GM12801 (cell line): ENCODE results near the gene FAM53B.

ENCODE experiments used
- TF ChIP-seq, protein P1 (sequence below): IDR thresholded peaks from one replicate; pipeline ENCODE4 v1.5.1; 2011; ENCODE audit warnings: control low read depth; ENCODE audit not compliant: insufficient read length; ENCODE audit errors: extremely low read depth

The FAM53B gene

DNA sequence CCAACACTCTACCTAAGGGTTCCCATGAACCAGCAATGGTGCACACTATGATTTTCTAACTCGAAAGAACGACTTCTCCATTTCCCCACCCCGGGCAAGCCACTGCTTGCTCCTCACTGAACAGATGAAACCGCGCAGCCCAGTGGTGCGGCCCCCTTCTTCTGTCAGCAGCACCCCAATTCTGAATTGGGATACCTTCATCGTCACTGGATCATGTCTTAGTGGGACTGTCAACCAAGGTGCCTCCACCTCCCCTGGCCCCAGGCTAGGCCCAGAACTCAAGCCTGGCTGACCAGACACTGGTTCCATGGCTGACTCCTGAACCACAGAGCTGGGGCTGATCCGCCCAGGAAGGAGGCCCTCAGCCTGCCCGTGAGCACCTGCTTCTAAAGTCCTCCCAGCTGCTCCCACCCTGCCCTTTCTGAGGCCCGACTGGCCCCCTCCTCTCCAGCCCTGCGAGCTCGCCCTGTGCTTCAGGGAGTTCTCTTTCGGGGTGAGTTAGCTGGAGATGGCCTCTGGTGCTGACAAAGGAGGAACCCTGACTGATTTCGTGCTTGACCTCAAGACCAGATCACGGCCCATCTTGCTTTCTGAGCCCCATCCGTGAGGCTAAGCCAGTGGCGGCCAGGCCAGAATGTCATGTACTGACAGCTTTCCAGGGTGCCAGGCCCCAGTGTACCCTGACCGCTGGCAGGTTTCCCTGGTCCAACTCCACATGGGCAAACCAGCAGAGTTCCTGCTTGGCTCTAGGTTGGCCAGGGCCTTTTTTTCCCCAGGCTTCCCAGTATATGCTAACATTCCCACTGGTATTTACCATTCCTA is 44.5 kb downstream of the FAM53B start:
- TF ChIP-seq, protein P1, sequence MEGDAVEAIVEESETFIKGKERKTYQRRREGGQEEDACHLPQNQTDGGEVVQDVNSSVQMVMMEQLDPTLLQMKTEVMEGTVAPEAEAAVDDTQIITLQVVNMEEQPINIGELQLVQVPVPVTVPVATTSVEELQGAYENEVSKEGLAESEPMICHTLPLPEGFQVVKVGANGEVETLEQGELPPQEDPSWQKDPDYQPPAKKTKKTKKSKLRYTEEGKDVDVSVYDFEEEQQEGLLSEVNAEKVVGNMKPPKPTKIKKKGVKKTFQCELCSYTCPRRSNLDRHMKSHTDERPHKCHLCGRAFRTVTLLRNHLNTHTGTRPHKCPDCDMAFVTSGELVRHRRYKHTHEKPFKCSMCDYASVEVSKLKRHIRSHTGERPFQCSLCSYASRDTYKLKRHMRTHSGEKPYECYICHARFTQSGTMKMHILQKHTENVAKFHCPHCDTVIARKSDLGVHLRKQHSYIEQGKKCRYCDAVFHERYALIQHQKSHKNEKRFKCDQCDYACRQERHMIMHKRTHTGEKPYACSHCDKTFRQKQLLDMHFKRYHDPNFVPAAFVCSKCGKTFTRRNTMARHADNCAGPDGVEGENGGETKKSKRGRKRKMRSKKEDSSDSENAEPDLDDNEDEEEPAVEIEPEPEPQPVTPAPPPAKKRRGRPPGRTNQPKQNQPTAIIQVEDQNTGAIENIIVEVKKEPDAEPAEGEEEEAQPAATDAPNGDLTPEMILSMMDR = no peak

DNA sequence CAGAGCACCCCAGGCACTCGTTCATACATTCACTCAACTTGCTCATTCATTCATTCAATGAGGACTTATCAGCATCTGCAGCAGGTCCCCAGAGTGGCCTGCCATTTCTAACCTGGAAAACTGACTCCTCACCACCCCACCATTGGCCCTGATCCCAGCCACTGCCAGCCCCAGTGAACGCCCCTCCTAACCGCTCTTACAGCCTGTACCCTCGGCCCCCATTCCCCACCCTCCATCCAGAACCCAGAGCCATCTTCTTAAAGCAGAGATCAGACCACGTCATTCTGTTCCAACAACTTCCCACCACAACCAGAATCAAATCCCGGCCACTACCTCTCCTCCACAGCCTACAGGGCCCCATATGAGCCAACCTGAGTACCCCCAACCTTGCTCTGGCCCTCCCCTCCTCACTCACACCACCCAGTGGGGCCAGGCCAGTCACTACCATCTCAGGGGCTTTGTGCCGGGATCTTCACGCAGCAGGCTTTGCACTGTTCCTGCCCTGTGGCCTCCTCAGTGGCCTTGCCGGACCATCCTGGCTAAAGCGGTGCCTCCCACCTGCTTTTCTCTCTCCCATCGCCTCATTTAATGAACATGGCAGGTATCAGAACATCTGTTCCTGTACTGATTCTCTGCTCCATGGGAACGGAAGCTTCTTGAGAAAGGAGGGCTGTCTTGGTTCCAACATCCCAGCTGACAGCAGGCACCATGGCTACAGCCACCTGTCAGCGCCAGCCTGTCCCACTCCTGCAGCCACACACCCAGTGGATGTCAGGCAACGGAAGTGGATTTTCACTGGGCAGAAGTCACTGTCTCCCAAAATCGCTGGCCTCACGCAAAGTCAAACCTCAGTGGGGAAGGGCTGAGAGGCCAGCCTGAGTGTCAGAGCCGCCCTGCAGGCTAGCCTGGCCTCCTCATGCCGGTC is 45.4 kb downstream of the FAM53B start:
- TF ChIP-seq, protein P1 = no peak

GRCh38 chr10:124697837-124698544 is 46.2 kb downstream of the FAM53B start:
- TF ChIP-seq, protein P1 = no peak

DNA sequence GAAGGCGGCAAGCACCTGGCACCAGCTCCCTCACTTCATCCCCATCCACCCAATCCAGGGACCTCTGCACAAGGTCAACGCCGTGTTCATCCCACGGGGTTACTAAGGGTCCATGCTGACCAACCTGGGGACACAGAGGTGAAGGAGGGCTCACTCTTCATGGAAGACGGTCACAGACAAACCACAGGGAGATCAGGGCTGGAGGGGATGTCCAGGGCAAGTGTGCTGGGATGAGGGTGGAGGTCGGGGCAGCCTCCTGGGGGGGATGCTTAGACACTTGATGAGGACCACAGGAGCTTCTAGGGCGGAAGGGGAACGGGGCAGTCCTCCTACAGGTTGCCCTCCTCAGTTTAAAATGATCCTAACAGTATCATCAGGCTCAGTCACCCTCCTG is 46.7 kb downstream of the FAM53B start:
- TF ChIP-seq, protein P1 = no peak

DNA sequence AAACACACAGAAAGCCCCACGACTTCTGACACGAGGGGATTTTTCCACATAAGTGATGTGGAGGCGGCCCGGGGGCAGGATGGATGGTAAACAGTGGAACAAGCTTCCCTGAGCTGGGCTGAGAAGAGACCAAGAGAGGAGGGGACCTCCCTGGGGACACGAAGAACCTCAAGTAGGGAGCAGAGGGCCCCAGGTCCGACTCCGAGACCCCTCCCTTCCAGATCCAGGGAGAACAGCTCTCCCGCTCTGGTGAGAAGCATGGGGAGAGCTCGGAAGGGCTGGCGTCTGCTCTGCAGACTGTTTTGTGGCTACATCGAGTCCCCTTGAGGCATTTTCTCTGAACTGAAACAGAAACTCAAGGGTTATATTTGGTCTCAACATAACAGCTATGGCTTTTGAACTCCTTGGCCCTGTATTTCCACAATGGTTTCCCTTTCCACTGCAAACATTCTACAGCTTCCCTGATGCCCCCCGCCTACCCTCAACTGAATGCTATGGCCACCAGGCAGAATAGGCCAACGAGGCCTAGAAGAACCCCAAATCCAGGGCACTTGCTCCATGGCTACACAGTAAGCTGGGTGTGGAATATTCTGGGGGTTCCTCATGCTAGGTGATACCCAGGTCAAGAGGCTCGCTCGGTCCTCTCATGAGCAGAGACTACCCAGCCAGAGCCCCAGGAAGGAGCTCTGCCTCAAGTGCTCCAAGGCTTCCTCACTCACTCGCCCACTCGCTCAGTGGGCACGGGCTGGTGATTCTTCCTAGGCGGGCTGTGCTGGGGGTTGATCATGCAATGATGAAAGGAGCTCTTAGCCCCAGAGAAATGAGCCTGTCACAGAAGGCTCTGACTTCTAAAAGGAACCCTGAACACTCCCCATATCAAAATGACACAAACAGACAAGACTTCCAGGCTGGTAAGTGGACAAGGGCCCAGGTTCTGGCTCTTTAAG is 47.5 kb downstream of the FAM53B start:
- TF ChIP-seq, protein P1 = no peak

DNA sequence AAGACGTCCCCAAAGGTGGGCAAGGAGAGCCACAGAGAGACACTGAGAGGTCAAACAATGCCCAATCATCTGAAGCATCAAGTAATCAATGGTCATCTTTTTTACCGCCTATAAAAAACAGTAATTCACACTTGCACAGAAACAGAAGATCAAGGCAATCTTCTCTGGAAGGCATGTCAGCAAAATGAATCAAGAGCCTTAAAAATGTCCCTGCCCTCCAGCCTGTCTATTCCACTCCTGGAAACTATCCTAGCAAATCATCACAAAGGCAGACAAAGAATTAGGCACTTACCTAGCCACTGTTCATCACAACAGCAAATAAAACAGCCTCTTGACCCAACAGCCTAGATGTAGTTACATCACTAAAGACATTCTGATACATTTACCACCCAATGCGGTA is 48.9 kb downstream of the FAM53B start:
- TF ChIP-seq, protein P1 = no peak
